Cortex of kidney (tissue), 1 donor: ENCODE data around the gene LAMA2.

ENCODE experiments used
- DNase-seq: peaks from one replicate; lab custom pipeline; 2025; lab: John Stamatoyannopoulos, UW

Gene LAMA2

DNA sequence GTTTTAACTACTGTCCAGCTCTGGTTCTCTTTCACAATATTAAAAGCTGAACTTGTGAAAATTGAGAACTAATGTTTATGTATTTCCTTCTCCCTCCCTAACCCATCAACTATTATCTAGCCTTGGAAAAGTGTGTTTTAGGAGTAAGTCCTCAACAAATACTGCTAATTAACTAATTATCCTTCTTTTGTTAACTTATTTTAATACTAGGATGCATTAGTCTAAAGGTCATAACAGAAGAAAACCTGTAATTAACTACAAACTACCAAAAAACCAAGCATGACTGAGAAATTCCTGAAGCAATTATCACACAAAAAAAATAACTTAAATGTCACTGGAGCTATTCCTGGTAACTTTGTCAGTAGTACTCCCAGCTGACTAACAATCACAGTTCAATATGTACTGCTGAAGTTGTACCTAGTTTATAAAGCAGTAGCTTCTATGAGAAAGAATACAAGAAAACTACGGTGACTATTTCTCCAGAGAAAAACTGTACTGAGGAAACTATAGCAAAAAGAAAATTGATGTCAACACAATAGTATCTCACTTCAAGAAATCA lies 301.9 kb downstream of the LAMA2 start:
- no peak for DNase-seq

DNA sequence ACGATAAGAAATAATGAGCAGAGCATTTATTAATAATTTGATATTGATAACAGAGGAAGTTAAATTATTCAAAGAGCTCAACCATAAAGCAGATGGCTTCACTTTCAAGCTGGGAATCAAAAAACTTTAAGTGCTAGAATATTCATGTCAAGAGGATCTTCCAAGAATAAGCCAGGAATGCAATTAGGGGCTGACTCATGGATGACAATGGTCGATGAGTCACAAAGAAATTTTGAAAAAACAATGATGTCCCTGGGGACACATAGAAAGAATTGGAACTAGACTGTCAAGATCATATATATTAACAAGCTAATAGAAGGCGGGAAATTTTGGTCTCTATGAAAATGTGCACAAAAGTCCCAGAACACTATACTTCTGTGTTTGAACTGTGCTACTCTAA lies 304.1 kb downstream of the LAMA2 start:
- no peak for DNase-seq

DNA sequence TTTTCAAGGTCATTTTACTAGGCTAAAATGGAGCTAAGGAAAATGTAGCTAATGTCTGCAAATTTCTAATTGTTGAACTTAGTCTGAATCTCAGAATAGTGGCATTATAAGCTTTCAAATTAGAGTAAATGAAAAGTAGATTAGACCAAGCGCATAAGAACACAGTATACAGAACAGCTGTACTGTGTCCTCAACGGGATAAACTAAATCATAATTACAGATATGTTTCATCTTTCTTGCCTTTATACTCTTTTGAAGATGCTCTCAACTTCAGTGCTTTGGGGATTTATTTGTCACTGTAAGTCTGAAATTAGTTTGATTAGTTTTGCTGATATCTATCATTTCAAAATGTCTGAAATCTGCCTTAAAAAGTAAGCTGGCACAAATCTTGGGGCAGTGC lies 305.4 kb downstream of the LAMA2 start:
- DNase-seq, result no peak

DNA sequence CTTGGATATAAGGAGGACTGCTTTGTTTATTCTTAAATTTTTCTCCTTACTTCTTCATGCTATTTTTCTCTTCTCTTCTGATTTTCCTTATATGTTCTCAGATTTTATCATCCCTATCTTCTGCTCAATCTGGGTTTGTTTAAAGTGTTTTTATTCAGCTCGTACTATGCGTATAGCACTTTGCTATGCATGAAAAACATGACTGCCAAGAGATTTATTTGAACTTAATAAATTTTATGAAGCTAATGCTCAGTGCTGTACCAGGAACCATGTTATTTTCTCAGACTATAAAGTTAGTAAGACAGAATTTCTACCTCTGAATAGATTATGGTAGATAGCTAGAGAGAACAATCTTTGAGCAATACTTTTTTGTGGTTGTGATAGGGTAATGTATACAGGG lies 305.9 kb downstream of the LAMA2 start:
- no peak for DNase-seq

DNA sequence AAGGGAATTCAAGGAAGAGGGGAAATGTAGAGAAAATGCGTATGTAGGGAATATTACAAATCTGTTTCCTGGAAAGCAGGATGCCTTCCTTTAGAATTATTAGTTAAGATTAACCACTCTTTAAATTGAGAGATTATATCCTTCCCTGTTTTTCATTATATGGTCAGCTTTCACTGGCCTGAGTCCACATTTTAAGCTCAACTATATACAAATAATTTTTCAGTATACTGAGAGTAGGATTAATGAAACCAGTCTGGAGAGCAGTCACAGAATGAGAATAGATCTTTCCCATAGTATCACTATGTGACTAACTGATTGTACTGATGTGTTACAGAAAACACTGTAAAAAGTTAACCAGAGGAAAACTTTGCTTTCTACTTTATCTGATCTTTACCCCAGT lies 306.3 kb downstream of the LAMA2 start:
- no peak for DNase-seq

DNA sequence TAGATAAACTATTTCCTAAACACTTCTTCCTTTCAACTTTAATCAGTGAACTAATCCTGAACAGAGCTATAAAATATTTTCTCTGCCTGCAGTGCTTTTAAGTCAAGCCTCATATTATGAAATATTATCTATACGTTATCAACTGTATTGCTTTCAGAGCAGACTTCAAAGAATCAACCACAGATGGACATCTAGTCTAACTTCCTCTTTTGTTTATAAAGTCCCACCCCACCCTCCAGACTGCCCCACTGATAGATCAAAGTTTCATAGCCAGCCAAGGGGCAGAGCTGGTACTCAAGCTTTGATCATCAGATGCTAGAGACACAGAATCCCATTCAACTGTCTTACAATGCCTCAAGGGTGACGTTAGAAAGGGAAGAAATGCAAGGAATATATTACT lies 308.3 kb downstream of the LAMA2 start:
- DNase-seq, result no peak

DNA sequence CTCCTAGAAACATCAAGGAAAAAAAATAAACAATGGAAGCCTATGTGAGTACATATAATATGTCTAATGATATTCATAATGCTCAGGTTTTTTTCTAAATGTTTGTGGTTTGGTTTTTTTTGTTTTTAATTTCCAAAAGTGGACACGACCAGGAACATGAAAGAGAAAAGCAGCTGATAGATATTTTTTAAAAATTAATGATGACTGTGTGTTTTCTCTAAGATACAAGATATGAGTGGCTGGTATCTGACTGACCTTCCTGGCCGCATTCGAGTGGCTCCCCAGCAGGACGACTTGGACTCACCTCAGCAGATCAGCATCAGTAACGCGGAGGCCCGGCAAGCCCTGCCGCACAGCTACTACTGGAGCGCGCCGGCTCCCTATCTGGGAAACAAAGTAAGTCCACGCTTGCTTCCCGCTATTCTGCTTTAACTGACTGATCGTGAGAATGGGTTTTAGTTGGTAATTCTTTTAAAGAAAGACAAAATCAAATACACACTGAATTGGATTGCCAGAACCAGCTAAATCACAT lies 309.6 kb downstream of the LAMA2 start:
- DNase-seq, result no peak

DNA sequence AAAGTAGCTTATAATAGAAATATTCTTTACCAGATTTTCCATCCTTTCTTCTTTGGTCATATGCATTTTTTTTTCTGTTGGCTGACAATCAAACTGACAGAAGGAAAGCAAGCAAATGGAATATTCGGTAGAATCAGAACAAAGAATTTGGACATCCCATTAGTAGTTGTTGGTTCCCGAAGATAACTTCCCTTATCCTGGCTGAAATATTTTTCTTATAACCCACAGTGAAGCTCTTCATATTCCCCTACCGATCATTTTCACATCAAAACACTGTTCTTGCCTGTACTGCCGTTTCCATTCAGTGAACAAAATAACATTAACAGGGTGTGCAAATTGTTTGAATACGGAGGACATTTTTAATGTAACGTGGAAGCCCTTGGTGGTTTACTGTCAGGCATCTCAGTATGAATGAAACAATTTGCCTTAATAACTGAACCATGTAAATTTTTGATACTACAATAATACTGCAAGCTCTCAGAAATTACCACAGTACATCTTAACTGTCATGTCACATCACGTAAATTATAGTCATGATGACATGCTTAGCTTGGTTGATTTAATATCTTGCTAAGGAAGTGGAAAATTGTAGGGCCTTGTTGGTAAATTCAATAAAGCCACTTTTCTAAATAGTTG lies 311.5 kb downstream of the LAMA2 start:
- DNase-seq, result no peak

DNA sequence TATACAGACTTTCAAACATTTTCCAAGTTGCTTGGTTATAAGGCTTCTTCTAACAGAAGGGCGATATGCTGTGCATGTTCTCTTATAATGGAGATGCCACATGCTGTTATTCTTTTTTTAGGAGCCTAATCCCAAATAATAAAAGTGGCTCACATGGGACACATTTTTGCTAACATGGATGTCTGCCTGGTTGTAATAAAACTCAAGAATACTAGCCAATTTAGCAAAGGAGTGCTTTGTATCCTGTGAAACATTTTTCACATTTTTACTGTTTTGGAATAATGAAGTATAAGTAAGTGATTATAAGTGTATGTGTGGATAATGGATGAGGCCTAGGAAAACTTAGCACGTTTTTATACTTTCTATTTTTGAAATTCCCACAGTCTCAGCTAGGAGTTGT lies 312.2 kb downstream of the LAMA2 start:
- DNase-seq, result no peak

DNA sequence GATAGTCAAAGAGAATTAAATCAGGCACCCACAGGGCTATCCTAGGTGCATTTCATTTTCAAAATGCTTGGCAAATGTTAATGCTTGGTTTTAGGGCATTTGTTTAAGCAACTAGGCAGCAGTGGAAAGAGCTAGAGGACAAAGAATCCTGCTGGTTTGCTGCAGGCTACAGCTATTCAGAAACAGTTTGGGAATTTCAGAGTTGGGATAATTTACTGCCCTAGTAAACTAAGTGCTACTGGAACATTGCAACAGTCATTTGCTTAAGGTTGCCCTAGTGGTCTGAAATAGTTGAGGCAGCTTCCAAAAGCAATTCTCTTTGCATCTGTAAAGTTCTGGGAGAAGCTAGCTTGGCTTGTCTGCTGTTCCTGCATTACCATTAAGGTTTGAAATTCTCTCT lies 312.7 kb downstream of the LAMA2 start:
- no peak for DNase-seq

DNA sequence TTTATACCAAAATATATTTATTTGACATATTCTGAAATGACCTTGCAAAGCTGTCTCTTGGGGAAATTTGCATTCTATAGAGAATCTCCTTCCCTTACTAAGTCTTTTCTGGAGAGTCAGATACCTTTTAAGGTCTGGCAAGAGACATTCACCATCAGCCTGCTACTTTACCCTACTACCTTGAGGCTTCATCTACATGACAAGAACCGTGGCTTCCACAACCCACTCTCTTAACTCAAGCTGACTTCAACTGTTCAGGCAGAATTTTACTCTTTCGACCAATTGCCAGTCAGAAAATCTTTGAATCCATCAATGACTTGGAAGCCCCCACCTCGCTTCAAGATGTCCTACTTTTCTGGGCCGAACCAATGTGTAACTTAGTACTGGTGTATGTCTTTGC lies 314.2 kb downstream of the LAMA2 start:
- DNase-seq, result no peak

DNA sequence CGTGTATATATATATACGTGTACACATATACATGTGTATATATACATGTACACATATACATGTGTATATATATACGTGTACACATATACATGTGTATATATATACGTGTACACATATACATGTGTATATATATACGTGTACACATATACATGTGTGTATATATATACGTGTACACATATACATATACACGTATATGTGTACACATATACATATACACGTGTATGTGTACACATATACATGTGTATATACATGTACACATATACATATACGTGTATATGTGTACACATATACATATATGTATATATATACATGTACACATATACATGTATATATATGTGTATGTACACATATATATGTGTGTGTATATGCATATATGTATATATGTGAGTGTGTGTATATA lies 317.2 kb downstream of the LAMA2 start:
- DNase-seq, result no peak

DNA sequence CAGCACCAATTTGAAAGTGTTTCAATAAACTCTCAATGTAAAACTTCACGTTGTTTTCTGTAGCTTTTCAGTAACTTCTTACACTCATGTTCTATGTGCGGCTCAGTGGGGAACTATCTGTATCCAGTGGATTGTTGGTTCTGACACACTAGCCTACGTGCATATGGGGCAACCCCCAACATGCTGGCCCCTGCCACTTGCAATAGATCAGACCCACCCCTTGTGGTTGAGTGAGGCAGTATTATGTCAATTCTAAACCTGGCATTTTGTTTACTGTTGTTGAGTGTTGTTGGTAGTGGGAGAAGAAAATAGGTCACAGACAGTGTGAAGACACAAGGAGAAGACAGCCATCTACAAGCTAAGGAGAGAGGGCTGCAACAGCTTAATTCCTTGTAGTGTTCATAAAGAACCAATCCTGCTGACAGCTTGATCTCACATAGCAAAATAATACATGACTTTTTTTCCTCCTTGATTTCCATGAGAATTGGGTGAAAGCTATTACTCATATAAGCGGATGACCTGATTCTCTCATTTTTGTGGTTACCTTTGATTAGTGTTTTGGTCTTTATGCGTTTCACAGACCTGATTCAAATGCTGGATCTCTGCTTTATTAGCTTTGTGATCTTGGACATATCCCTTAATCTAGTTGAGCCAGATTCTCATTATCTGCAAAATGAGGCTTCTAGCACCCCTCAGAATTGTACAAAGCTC lies 320.4 kb downstream of the LAMA2 start:
- DNase-seq, result no peak

DNA sequence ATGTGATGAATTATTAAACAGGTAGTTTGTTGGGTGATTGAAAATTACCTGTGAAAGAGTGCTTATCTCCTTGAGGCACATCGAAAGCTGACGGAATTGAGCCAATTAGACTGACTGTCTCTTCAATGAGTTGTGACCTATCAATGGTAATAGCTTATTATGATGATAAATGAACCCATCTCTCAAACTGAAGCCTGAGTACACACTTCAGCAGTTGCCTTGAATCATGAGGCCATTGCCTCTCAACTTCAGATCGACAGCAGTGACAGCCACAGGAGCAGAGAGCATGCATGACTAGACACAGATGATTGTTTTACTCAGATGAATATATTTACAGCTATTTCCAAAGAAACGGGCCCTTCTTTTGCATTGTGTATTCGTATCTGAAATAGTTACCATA lies 323.9 kb downstream of the LAMA2 start:
- no peak for DNase-seq

DNA sequence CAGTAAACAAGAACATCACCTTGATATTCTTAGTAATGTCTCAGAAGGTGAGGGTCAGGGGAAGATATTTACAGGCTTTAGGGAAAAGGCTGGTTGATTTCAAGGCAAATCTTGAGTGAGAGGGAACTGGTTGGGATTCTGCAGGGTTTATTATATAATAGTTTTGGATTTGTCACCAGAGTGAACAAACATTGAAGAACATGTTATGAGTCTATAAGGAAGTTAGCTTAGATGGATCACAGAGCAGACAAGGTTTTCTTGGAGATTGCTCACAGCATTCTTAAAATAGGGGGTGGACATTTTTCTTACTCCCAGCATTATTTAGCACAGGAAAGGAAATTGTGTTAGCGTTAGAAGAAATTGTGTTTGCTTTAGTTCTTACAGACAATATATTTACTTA lies 324.9 kb downstream of the LAMA2 start:
- no peak for DNase-seq

DNA sequence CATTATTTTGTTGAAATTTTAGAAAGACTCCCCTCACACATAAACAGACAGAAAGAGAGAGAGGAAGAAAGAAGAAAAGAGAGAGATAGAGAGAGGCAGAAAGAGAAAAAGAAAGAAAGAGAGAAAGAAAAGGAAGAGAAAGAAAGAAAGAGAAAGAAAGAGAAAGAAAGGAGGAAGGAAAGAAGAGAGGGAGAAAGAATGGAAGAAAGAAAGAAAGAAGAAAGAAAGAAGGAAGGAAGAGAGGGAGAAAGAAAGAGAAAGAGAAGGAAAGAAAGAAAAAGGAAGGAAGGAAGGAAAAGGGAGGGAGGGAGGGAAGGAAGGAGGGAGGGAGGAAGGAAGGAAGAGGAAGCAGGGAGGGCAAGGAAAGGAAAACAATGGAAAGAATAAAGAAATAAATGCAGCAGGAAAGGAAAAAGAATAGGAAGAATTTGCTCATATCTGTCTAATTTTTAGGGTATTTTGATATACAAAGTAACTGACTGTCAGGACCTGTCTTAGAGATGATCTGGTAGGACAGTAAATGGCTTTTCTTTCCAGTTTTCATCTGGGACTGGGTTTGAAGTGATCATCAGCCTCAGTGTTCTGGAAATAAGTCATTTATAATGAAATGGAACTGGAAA lies 325.6 kb downstream of the LAMA2 start:
- DNase-seq, result no peak

DNA sequence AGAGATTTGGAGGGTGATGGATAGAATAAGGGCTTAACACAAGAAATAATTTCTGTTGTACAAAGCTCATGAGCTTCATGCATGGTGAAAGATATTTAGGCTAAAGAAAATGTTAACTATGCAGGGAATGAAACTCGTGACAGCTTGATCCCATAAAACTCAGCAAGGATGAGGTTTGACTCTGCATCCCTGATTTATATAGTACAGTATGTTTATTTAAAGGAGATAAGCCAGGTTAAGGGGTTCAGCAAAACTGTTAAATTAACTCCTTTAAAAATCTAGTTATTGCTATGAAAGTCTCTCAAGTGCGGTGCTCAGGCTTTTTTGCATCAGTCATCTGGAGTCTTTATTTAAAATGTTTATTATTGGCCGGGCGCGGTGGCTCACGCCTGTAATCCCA lies 326.4 kb downstream of the LAMA2 start:
- no peak for DNase-seq

DNA sequence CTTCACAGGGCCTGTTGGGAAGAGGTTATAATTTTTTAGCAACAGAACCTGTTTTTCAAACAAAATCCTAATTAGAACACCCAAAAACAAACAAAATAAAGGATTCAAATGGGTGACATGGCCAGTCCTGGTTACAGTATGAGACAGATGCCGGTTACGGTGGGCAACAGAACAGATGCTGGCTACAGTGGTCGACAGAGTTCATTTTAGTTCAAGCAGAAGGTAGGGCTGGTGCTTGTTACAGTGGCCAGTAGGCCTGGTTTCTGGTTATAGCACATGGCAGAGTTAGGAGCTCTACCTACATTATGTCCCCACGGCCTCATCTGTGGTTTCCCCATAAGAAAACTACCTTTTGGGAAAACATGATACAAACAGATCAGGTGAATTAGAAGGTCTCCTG lies 327.7 kb downstream of the LAMA2 start:
- no peak for DNase-seq

DNA sequence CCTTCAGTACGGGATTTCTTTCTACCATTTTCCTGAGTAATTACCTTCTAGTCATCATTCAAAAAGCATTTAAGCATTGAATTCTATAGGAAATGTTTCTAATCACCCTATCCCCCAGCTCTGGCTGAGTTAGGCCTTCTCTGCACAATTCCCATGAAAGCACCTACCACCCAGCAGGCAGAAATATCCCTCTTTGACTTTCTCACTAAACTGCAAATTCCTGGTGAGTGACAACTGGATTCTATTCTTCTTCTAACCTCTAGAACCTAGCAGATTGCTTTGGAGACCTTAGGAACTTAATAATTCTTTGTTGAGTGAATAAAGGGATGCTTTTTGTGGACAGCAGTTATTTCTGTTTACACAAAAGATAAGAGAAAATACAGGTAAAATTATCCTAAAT lies 328.7 kb downstream of the LAMA2 start:
- no peak for DNase-seq

DNA sequence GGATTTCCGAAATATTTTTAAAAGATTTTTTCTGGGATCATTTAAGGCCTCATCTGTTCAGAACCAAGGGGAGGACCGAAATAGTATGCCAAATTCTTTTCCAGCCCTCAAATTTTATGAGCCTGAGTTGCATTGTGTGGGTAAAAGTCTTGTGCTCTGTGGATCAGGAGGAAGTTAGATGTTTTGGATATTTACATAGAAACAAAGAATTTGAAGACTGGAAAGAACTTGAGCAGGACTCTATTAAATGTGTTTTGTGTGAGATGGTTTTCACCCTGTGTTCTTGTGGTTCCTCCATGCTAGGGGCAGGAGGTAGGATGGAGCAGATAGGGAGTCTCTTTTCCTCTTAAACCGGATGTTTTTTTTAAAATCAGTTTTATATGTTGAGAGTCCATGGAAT lies 329.1 kb downstream of the LAMA2 start:
- DNase-seq, result no peak

DNA sequence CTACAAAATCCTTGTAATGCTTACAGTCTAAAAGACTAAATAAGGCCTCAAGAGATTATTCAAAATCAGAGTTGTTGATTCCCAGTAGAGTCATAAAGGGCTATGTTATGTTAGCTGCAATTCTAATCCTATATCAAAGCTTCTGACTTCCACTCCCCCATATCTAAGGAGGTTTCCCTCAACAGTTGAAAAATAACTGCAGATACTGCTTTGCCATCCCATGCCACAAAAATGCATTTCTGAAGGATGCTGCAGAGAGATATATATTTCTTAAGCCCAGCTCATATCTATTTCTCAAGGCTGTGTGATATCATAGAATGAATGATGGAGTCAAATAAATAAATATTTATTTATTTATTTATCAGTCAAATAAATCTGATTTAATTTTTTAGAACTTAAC lies 332.3 kb downstream of the LAMA2 start:
- no peak for DNase-seq

DNA sequence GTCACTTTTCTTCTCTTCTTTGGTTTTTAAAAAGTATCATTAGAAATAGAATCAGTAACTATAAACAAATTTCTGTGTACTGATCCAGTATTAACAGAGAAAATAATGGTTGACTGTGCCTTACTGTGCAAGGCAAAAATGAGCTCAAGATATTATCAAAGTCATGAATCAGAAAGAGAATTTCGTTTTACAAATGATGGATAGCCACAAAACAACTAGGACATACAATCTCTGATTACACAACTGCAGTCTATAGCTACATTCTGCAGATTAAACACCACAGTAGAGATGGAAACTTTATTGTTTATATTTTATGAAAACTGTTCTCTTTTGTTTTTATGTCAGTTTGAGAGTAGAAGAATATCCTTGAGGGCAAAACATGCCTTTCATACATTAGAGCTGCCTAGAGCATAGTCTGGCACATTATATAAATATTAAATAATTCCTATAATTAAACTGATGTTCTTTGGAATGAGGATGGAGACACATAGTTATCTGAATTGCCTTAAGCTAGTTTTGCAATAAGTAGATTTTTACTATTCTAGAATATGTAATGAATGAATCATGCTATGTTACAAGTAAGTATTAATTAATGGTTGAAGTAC lies 333.1 kb downstream of the LAMA2 start:
- DNase-seq, result no peak

DNA sequence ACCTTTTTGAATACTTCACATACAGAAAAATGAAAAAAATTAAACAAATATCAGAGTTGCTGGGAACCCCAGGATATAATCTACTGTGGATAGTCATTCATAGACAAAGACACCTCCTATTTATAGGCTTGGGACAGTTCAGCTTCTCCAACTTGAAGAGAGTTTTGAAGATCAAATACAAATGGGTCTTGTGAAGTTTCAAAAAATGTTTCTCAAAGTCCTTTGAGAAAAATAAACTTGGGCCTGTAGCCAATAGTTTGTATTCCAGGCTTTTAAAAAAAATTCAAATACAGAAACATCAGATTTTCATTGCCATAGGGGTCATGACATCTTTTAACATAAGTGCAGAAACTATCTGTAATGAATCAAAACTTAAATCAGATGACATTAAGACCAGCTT lies 334.8 kb downstream of the LAMA2 start:
- DNase-seq, result no peak
